NB4 (cell line): ENCODE measurements around the gene PFN3.

Source experiments
- DNase-seq: peaks from one replicate; pipeline ENCODE4 v3.0.0; 2010; ENCODE audit warnings: low read depth
- H3K4me3 ChIP-seq: one replicate; pipeline ENCODE4 v1.5.1; 2011; ENCODE audit warnings: mild to moderate bottlenecking, low read depth, low read length, moderate library complexity
- MYC ChIP-seq: IDR thresholded peaks from 2 replicates; pipeline ENCODE4 v1.6.1; 2011; ENCODE audit warnings: low read depth, low read length
- POLR2A ChIP-seq: IDR thresholded peaks from 2 replicates; pipeline ENCODE4 v1.6.1; 2011; ENCODE audit warnings: mild to moderate bottlenecking; ENCODE audit not compliant: insufficient read length; ENCODE audit errors: extremely low read depth
- TF ChIP-seq, protein P1 (sequence below): IDR thresholded peaks from one replicate; pipeline ENCODE4 v1.5.1; 2012; ENCODE audit warnings: low read depth, low read length
- TF ChIP-seq, protein P2 (sequence below): IDR thresholded peaks from 2 replicates; pipeline ENCODE4 v1.6.1; 2011; ENCODE audit warnings: low read depth, low read length

Gene PFN3

DNA sequence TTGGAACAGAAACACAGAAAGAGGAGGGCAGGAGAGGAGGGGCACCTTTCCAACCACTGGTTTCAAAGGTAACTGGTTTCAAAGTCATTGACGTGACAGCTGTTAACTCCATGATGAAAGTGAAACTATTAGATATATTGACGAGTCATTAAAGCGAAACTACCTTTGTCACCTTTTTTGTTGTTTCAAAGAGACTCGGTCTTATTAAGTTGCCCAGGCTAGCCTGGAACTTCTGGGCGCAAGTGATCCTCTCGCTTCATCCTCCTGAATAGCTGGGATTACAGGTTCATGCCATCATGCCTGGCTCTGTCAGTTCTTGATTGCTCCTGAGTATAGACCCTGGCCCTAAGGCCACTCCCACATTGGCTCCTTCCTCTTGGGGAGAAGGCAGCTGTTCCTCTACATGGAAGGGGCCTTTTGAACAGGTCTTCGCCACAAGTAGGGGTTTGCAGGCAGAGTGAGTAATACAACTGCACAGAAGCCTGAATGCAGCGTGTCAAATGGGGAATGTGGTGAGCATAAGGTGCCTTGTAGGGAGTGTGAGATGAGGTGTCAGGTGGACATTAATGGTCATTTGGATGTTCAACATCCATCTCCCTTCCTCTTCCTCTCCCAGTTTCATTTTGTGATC is 12.3 kb upstream of the PFN3 start:
- DNase-seq: peak; percentile 57
- TF ChIP-seq, protein P1, sequence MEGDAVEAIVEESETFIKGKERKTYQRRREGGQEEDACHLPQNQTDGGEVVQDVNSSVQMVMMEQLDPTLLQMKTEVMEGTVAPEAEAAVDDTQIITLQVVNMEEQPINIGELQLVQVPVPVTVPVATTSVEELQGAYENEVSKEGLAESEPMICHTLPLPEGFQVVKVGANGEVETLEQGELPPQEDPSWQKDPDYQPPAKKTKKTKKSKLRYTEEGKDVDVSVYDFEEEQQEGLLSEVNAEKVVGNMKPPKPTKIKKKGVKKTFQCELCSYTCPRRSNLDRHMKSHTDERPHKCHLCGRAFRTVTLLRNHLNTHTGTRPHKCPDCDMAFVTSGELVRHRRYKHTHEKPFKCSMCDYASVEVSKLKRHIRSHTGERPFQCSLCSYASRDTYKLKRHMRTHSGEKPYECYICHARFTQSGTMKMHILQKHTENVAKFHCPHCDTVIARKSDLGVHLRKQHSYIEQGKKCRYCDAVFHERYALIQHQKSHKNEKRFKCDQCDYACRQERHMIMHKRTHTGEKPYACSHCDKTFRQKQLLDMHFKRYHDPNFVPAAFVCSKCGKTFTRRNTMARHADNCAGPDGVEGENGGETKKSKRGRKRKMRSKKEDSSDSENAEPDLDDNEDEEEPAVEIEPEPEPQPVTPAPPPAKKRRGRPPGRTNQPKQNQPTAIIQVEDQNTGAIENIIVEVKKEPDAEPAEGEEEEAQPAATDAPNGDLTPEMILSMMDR: no peak
- TF ChIP-seq POLR2A: no peak
- TF ChIP-seq, protein P2, sequence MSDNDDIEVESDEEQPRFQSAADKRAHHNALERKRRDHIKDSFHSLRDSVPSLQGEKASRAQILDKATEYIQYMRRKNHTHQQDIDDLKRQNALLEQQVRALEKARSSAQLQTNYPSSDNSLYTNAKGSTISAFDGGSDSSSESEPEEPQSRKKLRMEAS: no peak
- no peak for TF ChIP-seq MYC
- H3K4me3 ChIP-seq: no peak overlapping the region

DNA sequence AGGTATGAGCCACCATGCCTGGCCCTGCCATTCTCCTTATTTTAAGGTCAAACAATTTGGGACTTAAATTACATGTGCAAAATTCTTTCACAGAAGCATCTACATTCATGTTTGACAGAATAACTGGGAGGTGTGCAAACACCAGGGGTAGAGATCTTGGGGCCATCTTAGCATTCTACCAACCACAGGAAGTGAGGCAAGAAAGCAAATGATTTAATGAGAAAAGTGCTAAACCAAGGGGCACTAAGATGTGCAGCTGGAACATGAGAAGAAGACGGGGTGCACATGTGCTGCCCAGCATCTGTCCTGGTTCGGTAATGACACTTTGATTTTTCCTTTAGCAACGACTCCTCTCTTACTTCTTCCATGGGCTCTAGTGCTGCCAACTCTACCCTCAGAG is 10.1 kb upstream of the PFN3 start:
- TF ChIP-seq, protein P1: no peak
- no peak for TF ChIP-seq POLR2A
- no peak for TF ChIP-seq MYC
- TF ChIP-seq, protein P2: no peak; the same call in 1 of the 2 replicates
- no peak overlapping the region for H3K4me3 ChIP-seq
- peak; percentile 59 for DNase-seq

DNA sequence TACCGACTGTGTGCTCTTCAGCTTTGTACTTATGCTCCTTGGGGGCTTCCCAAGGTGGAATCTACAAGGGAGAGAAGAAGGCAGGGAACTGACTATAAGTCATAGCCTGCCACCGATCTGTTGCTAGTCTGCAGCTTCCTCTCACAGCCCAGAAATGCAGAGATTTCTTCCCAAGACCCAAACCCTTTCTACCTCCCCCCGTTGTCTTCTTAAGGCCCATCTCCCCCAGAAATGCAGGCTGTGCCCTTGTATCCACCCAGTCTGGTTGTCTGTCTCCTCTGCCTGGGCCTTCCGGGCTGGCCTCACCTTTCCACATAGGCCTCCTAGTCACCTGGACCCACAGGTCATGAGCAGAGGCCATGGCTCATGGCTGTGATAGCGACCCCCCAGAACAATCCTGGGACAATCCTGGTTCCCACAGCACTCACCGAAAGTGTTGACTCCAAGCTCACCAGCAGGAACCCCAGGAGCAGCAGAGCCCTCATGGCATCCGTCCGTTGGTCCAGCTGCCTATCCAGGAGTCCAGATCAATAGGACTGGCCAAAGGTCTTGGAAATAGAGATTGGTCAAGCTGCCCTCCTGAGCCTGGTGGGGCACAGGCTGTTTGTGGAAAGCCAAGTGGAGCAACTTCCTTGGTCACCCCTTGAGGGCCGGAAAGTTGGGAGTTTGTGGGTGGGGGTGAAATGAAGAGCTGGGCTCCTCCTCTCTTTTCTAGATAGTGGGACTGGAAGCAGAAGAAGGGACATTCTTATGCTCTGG is 8.8 kb upstream of the PFN3 start, which contains the start of gene F12:
F12 (minus strand) TSS at position 522 of the 759 bp plus-strand sequence; CDS start at position 485, 37 bp downstream.
- DNase-seq: no peak
- H3K4me3 ChIP-seq: no peak within 1 kb of the TSS
- TF ChIP-seq MYC: no peak
- TF ChIP-seq, protein P2: no peak
- no peak for TF ChIP-seq POLR2A
- TF ChIP-seq, protein P1: no peak

DNA sequence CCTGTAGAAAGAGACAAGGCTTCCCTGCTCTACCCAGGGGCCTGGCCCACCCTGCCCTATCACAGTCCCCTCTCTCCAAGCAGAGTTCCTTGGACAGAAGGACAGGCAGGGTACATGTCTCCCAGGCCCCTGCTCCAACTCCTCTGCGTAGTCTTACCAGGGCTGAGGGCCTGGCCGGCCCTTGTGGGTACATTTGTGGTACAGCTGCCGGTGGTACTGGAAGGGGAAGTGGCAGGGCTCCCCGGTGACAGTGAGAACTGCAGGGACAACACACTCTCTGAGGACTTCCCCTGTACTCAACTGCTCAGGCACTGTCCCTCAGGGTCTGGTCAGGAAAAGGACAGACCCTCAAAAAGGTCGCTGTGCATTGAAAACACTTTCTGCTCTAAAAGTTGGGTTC is 5.3 kb upstream of the PFN3 start:
- TF ChIP-seq, protein P2: peak; percentile 22; the same call in 1 of the 2 replicates
- TF ChIP-seq MYC (peak; percentile 20; the same call in 1 of the 2 replicates), POLR2A (no peak)
- H3K4me3 ChIP-seq: no peak overlapping the region
- DNase-seq: peak; percentile 90

DNA sequence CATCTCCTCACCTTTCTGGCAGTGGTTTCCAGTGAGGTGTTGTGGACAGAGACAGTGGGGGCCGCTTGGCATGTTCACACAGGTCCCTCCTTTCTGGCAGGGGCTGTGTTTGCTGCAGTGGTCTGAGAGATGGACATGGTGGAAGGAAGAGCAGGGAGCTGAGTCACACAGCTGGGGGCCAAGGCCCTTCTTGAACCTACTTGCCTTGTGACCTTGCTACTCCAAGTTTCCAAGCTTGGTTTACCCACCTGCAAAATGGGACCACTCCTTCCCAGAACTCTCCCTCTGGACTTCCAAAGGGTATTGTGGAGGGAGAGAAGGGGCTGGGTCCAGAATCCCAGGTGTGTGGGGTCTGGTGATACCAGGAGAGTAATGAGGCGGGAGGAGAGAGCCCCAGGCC is 4.9 kb upstream of the PFN3 start:
- DNase-seq: no peak
- TF ChIP-seq POLR2A: no peak
- TF ChIP-seq MYC: no peak
- TF ChIP-seq, protein P1: no peak
- TF ChIP-seq, protein P2: no peak
- H3K4me3 ChIP-seq: no peak overlapping the region
